HL-60 (cell line): Measurements from ENCODE around the gene NATD1.

Experiments used
- DNase-seq, 2 experiments: peaks; one replicate each; pipeline ENCODE4 v3.0.0-alpha.2; 2010 to 2020; ENCODE audit warnings: low read depth in 1 of 2, low spot score in 1 of 2
- H3K27ac ChIP-seq: fragments of 250-450 bp; sonication (Bioruptor Pico); replicated peaks from 2 replicates; pipeline ENCODE4 v1.5.1; 2020; ENCODE audit warnings: mild to moderate bottlenecking, moderate library complexity
- H3K27me3 ChIP-seq: fragments of 250-450 bp; sonication (Bioruptor Pico); 2 replicates; pipeline ENCODE4 v1.5.1; 2021; ENCODE audit warnings: mild to moderate bottlenecking, moderate library complexity; ENCODE audit not compliant: insufficient read depth, poor library complexity, severe bottlenecking
- H3K4me3 ChIP-seq: replicated peaks from 2 replicates; pipeline ENCODE4 v1.5.1; 2011; ENCODE audit warnings: mild to moderate bottlenecking, control low read depth, low read length; ENCODE audit not compliant: insufficient read depth
- CTCF ChIP-seq: IDR thresholded peaks from one replicate; pipeline ENCODE4 v1.5.1; 2011; ENCODE audit warnings: low read length, control low read depth, inconsistent platforms; ENCODE audit not compliant: insufficient read depth
- GABPA ChIP-seq: IDR thresholded peaks from 2 replicates; pipeline ENCODE4 v1.6.1; 2012; ENCODE audit warnings: low read depth
- POLR2AphosphoS5 ChIP-seq: IDR thresholded peaks from 2 replicates; pipeline ENCODE4 v1.6.1; 2012; ENCODE audit warnings: low read depth
- REST ChIP-seq: IDR thresholded peaks from 2 replicates; pipeline ENCODE4 v1.6.1; 2012; ENCODE audit warnings: low read depth; ENCODE audit not compliant: insufficient replicate concordance
- SPI1 ChIP-seq: IDR thresholded peaks from 2 replicates; pipeline ENCODE4 v1.6.1; 2012; ENCODE audit warnings: low read depth, mild to moderate bottlenecking, borderline replicate concordance

The NATD1 gene

DNA sequence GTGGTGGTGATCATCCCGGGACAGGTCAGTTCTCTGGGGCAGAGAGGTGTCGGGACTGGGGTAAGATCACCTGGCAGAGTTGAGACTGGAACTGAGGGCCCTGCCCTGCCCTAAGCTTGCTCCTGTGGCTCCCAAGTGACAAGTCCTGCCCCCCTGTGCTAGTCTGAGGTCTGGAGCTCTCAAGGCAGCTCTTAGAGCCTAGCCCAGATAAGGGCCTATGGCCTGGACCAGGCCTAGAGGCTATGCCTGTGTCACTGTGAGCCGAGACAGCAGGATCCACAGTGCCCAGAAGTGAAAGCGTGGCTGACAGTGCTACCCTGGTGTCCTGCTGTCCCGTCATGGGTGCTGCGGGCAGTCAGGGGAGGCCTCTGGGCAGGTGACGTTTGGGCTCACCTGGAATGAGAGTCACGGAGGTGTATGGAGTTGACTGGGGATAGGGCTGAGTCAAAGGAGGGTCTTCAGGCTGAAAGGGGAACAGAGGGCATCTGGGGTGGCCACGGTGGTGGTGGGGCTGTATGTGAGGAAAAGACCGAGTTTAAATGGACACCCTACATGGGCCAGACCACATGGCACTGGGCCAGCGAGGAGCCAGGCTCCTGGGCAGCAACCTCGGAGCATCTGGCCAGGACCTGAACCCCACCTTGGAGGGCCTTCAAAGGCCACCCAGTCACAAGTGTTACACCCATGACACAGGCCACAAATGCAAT lies 5.5 kb downstream of the NATD1 start:
- no peak overlapping the region for H3K27ac ChIP-seq
- TF ChIP-seq CTCF = no peak
- no peak for TF ChIP-seq GABPA
- TF ChIP-seq REST = no peak
- no peak for TF ChIP-seq POLR2AphosphoS5
- TF ChIP-seq SPI1 = no peak
- no peak for DNase-seq
- H3K4me3 ChIP-seq = no peak overlapping the region
- peaks cover 3% of the 10 kb centered on the region for H3K27me3 ChIP-seq

DNA sequence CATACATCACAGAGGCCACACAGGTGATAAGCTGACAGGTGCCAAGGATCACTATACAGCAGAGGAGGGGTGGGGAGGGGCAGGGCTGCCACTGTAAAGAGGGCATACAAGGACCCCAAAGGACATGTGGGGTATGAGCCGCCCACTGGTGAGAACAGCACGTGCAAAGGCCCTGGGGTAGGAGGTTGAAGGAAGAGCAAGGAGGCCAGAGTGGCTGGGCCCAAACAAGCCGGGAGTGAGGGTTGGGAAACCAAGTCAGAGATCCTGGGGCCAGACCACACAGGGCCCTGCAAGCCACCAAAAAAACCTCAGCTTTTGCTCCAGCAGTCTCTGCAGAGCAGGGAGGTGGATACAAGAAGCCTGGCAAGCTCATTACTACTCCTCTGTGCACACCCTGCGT lies 6.5 kb downstream of the NATD1 start:
- Histone ChIP-seq H3K27me3 (no peaks in the 10 kb centered on the region), H3K4me3 (no peak overlapping the region), H3K27ac (no peak overlapping the region)
- TF ChIP-seq CTCF (no peak), POLR2AphosphoS5 (no peak), GABPA (no peak), REST (no peak), SPI1 (no peak)
- DNase-seq = no peak

GRCh38 chr17:21245639-21246084 lies 7.5 kb downstream of the NATD1 start:
- no peak for DNase-seq
- no peak overlapping the region for H3K4me3 ChIP-seq
- TF ChIP-seq GABPA = no peak
- no peak for TF ChIP-seq REST
- TF ChIP-seq CTCF = no peak
- no peak for TF ChIP-seq SPI1
- no peak for TF ChIP-seq POLR2AphosphoS5
- H3K27ac ChIP-seq = no peak overlapping the region
- no peaks in the 10 kb centered on the region for H3K27me3 ChIP-seq
